Loucy (cell line): ENCODE data around the gene FAM13A.

Source experiments
- H2AFZ ChIP-seq: fragments of 200-600 bp; sonication (generic); 2 replicates; pipeline ENCODE4 v1.6.0; 2016; ENCODE audit warnings: antibody characterized with exemption, mild to moderate bottlenecking, low read length, moderate library complexity
- H3F3A ChIP-seq: fragments of 200-600 bp; 2 replicates; pipeline ENCODE4 v1.6.0; 2016; ENCODE audit warnings: antibody characterized with exemption, low read depth, mild to moderate bottlenecking
- H3K27me3 ChIP-seq: fragments of 200-600 bp; sonication (generic); 2 replicates; pipeline ENCODE4 v1.6.1; 2014; ENCODE audit warnings: low read length, mild to moderate bottlenecking; ENCODE audit not compliant: insufficient read depth, poor library complexity, severe bottlenecking
- H3K36me3 ChIP-seq: fragments of 200-600 bp; sonication (generic); 2 replicates; pipeline ENCODE4 v1.6.1; 2016; ENCODE audit warnings: low read length; ENCODE audit not compliant: insufficient read depth
- H3K4me1 ChIP-seq: fragments of 200-600 bp; sonication (generic); 2 replicates; pipeline ENCODE4 v1.5.1; 2014; ENCODE audit warnings: low read length, mild to moderate bottlenecking; ENCODE audit not compliant: insufficient read depth, poor library complexity, severe bottlenecking
- H3K4me2 ChIP-seq: fragments of 200-600 bp; sonication (generic); 2 replicates; pipeline ENCODE4 v1.6.0; 2014; ENCODE audit warnings: antibody characterized with exemption, low read length, low read depth, mild to moderate bottlenecking; ENCODE audit not compliant: poor library complexity, severe bottlenecking
- H3K4me3 ChIP-seq: fragments of 200-600 bp; sonication (generic); 2 replicates; pipeline ENCODE4 v1.5.1; 2014; ENCODE audit warnings: low read length, mild to moderate bottlenecking, mixed read lengths; ENCODE audit not compliant: poor library complexity, severe bottlenecking
- H3K79me2 ChIP-seq: fragments of 200-600 bp; sonication (generic); 2 replicates; pipeline ENCODE4 v1.6.1; 2014; ENCODE audit warnings: low read length; ENCODE audit not compliant: insufficient read depth
- H3K9ac ChIP-seq: fragments of 200-600 bp; sonication (generic); 2 replicates; pipeline ENCODE4 v1.6.0; 2014; ENCODE audit warnings: mild to moderate bottlenecking, low read depth, low read length, moderate library complexity; ENCODE audit not compliant: poor library complexity, severe bottlenecking
- H3K9me2 ChIP-seq: fragments of 200-600 bp; sonication (generic); replicated peaks from 2 replicates; pipeline ENCODE4 v1.6.1; 2016; ENCODE audit warnings: low read depth, low read length, mixed read lengths
- H3K9me3 ChIP-seq: fragments of 200-600 bp; sonication (generic); 2 replicates; pipeline ENCODE4 v1.6.1; 2014; ENCODE audit warnings: mild to moderate bottlenecking, antibody characterized with exemption, low read length, low read depth; ENCODE audit not compliant: insufficient read depth
- H4K20me1 ChIP-seq: fragments of 200-600 bp; sonication (generic); 2 replicates; pipeline ENCODE4 v1.6.0; 2014; ENCODE audit warnings: antibody characterized with exemption, low read length, mild to moderate bottlenecking; ENCODE audit not compliant: insufficient read depth, poor library complexity, severe bottlenecking
- EZH2phosphoT487 ChIP-seq: fragments of 200-600 bp; IDR thresholded peaks from 2 replicates; pipeline ENCODE4 v1.6.1; 2018; ENCODE audit warnings: antibody characterized with exemption, mild to moderate bottlenecking, moderate library complexity, borderline replicate concordance
- TF ChIP-seq, protein P1 (sequence below): fragments of 200-600 bp; sonication (generic); conservative IDR thresholded peaks from 2 replicates; pipeline ENCODE4 v1.5.1; 2014; ENCODE audit warnings: mild to moderate bottlenecking, antibody characterized with exemption, low read length

The FAM13A gene

GRCh38 chr4:89039730-89040338 is 17.2 kb downstream of the FAM13A start:
- Histone ChIP-seq H3K36me3 (no peaks in the 10 kb centered on the region), H3K9me2 (no peaks in the 10 kb centered on the region), H3K27me3 (no peaks in the 10 kb centered on the region), H2AFZ (no peak overlapping the region), H3F3A (no peaks in the 10 kb centered on the region), H4K20me1 (no peaks in the 10 kb centered on the region), H3K4me3 (no peak overlapping the region), H3K9me3 (peaks cover 4% of the 10 kb centered on the region), H3K9ac (no peak overlapping the region), H3K4me2 (no peak overlapping the region), H3K79me2 (peaks cover 4% of the 10 kb centered on the region; the same call in 1 of the 2 replicates), H3K4me1 (no peaks in the 10 kb centered on the region)
- no peak for TF ChIP-seq EZH2phosphoT487
- TF ChIP-seq, protein P1, sequence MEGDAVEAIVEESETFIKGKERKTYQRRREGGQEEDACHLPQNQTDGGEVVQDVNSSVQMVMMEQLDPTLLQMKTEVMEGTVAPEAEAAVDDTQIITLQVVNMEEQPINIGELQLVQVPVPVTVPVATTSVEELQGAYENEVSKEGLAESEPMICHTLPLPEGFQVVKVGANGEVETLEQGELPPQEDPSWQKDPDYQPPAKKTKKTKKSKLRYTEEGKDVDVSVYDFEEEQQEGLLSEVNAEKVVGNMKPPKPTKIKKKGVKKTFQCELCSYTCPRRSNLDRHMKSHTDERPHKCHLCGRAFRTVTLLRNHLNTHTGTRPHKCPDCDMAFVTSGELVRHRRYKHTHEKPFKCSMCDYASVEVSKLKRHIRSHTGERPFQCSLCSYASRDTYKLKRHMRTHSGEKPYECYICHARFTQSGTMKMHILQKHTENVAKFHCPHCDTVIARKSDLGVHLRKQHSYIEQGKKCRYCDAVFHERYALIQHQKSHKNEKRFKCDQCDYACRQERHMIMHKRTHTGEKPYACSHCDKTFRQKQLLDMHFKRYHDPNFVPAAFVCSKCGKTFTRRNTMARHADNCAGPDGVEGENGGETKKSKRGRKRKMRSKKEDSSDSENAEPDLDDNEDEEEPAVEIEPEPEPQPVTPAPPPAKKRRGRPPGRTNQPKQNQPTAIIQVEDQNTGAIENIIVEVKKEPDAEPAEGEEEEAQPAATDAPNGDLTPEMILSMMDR: no peak

GRCh38 chr4:89036535-89036934 is 20.4 kb downstream of the FAM13A start:
- Histone ChIP-seq H3K4me2 (no peak overlapping the region), H2AFZ (no peak overlapping the region), H3K9me2 (no peaks in the 10 kb centered on the region), H3K79me2 (no peaks in the 10 kb centered on the region), H3K9ac (no peak overlapping the region), H3K9me3 (peaks cover 4% of the 10 kb centered on the region), H3K27me3 (no peaks in the 10 kb centered on the region), H3F3A (no peaks in the 10 kb centered on the region), H3K4me1 (no peaks in the 10 kb centered on the region), H3K4me3 (no peak overlapping the region), H3K36me3 (no peaks in the 10 kb centered on the region), H4K20me1 (no peaks in the 10 kb centered on the region)
- no peak for TF ChIP-seq EZH2phosphoT487
- TF ChIP-seq, protein P1: no peak

DNA sequence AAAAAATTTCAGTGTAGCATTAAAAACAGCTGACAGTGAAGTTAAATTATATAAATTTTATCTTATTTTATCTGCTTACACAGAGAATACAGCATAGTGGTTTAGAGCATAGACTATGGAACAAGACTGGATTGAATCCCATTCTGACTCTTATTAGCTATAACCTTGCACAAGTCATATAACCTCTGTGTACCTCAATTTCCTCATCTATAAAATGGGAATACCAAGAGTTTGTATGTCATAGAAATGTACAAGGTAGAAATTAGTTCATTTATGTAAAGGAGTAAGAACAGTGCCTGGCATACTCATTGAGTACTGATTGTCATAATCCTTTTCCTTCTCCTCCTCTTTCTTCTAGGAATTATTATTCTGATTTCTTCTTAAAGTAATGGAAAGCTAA is 25.7 kb downstream of the FAM13A start:
- H3K4me2 ChIP-seq: no peak overlapping the region
- no peak overlapping the region for H3K4me3 ChIP-seq
- H3K9me3 ChIP-seq: no peaks in the 10 kb centered on the region; the same call in 1 of the 2 replicates
- no peaks in the 10 kb centered on the region for H3K79me2 ChIP-seq
- H2AFZ ChIP-seq: no peak overlapping the region
- no peaks in the 10 kb centered on the region for H3K4me1 ChIP-seq
- H3K27me3 ChIP-seq: no peaks in the 10 kb centered on the region
- no peak overlapping the region for H3K9ac ChIP-seq
- no peaks in the 10 kb centered on the region for H3K9me2 ChIP-seq
- no peaks in the 10 kb centered on the region for H4K20me1 ChIP-seq
- H3F3A ChIP-seq: no peaks in the 10 kb centered on the region
- H3K36me3 ChIP-seq: no peaks in the 10 kb centered on the region
- TF ChIP-seq EZH2phosphoT487: no peak
- TF ChIP-seq, protein P1: no peak
